KMS-11 (cell line): ENCODE measurements around the gene DPP4.

Experiments used
- H2AFZ ChIP-seq: fragments of 200-600 bp; sonication (generic); 2 replicates; pipeline ENCODE4 v1.6.1; 2016; ENCODE audit warnings: antibody characterized with exemption, mixed run types, low read depth
- H3K27ac ChIP-seq: fragments of 200-600 bp; sonication (generic); 2 replicates; pipeline ENCODE4 v1.6.1; 2016; ENCODE audit warnings: mild to moderate bottlenecking, mixed run types
- H3K27me3 ChIP-seq: fragments of 200-600 bp; sonication (generic); 2 replicates; pipeline ENCODE4 v1.6.1; 2017; ENCODE audit warnings: mild to moderate bottlenecking, low read depth, mixed run types, moderate library complexity; ENCODE audit not compliant: insufficient read depth
- H3K36me3 ChIP-seq: fragments of 200-600 bp; sonication (generic); 2 replicates; pipeline ENCODE4 v1.6.1; 2017; ENCODE audit warnings: mild to moderate bottlenecking, mixed run types; ENCODE audit not compliant: insufficient read depth
- H3K4me1 ChIP-seq: fragments of 200-600 bp; sonication (generic); 2 replicates; pipeline ENCODE4 v1.6.1; 2016; ENCODE audit warnings: mild to moderate bottlenecking, low read depth, mixed run types; ENCODE audit not compliant: poor library complexity, severe bottlenecking
- H3K4me2 ChIP-seq: fragments of 200-600 bp; sonication (generic); 2 replicates; pipeline ENCODE4 v1.7.0; 2016; ENCODE audit warnings: mild to moderate bottlenecking, mixed run types
- H3K4me3 ChIP-seq: fragments of 200-600 bp; sonication (generic); IDR thresholded peaks from 2 replicates; pipeline ENCODE4 v1.6.1; 2017; ENCODE audit warnings: low read depth, low read length, mixed read lengths; ENCODE audit not compliant: insufficient read depth
- H3K79me2 ChIP-seq: fragments of 200-600 bp; sonication (generic); 2 replicates; pipeline ENCODE4 v1.6.1; 2016; ENCODE audit warnings: low read depth, mixed run types; ENCODE audit not compliant: insufficient read depth
- H3K9ac ChIP-seq: fragments of 200-600 bp; sonication (generic); 2 replicates; pipeline ENCODE4 v1.6.1; 2016; ENCODE audit warnings: mild to moderate bottlenecking, mixed run types
- H4K20me1 ChIP-seq: fragments of 200-600 bp; sonication (generic); 2 replicates; pipeline ENCODE4 v1.6.1; 2016; ENCODE audit warnings: mild to moderate bottlenecking, mixed run types; ENCODE audit not compliant: insufficient read depth
- TF ChIP-seq, protein P1 (sequence below): fragments of 200-600 bp; sonication (generic); conservative IDR thresholded peaks from 2 replicates; pipeline ENCODE4 v1.6.1; 2017; ENCODE audit warnings: low read depth, mild to moderate bottlenecking, antibody characterized with exemption, low read length, moderate library complexity, mixed read lengths

Gene DPP4

DNA sequence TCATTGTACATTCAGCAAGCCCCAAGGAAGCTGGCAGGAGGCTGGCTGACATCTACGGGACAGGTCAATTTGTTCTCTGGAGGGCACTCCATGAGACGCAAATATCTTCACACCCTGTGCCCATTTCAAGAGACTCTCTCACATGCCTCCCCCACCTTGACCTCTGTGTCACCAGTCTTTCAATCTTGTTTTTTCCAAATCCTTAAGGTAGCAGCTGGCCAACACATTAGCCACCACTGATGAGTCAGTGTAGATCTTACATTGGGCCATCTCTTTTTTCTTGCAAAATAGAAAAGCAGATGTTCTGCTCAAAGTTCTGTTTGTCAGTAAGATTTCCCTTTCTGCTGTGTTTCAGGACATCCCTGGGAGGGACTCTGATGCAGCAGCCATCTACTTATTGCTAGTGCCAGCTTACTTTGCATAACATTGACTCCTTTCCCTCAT is 1.7 kb upstream of the DPP4 start:
- Histone ChIP-seq H3K36me3 (no peaks in the 10 kb centered on the region), H3K27ac (no peak overlapping the region), H3K4me1 (no peaks in the 10 kb centered on the region), H3K79me2 (no peaks in the 10 kb centered on the region), H3K27me3 (no peaks in the 10 kb centered on the region), H3K9ac (no peak overlapping the region), H3K4me3 (no peak overlapping the region), H3K4me2 (no peak overlapping the region), H4K20me1 (no peaks in the 10 kb centered on the region), H2AFZ (no peak overlapping the region)
- TF ChIP-seq, protein P1, sequence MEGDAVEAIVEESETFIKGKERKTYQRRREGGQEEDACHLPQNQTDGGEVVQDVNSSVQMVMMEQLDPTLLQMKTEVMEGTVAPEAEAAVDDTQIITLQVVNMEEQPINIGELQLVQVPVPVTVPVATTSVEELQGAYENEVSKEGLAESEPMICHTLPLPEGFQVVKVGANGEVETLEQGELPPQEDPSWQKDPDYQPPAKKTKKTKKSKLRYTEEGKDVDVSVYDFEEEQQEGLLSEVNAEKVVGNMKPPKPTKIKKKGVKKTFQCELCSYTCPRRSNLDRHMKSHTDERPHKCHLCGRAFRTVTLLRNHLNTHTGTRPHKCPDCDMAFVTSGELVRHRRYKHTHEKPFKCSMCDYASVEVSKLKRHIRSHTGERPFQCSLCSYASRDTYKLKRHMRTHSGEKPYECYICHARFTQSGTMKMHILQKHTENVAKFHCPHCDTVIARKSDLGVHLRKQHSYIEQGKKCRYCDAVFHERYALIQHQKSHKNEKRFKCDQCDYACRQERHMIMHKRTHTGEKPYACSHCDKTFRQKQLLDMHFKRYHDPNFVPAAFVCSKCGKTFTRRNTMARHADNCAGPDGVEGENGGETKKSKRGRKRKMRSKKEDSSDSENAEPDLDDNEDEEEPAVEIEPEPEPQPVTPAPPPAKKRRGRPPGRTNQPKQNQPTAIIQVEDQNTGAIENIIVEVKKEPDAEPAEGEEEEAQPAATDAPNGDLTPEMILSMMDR = no peak

DNA sequence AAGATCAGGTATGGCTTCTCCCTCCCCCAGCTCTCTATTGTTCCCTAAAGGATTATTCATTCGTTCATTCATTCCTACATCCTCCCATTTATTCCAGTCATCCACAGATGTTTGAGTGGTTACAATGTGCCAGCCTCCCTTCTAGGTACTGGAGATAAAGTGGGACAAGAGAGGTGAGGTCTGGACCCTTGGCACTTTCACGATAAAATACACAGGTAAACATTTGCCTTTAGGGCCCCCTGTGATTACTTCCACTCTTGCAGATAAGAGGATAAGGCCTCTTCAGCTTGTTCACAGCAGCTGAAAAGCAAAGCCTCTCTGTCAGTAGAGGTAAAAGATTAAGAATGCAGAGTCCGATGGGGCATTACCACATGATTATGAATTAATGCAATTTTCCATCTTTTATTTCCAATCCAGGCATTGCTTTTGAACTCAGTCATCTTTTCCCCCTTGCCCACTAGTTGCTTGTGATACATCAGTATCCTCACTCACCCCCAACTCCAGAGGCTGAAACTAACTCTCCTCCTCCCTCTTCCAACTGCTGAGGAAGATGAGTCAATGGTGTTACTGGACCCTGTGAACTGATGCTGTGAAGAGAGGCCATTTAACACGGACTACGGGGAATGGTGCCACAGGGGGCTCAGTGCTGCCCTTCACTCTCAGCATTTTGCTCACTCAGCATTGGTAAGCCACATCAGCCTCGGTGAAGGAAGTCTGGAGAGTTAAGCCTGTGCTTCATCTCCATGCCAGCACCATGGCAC is 1.1 kb upstream of the DPP4 start:
- no peaks in the 10 kb centered on the region for H3K4me1 ChIP-seq

DNA sequence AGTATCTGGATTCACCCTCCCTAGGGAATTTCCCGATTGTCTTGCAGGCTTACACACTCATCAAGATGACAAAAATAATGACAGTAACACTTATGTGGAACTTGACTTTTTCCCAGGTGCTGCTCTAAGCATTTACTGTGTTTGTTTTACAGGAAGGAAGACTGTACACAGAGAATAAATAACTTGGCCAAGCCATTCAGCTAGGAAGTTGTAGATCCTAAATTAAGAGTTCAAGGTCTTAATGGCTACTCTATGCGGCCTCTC is 549 bp upstream of the DPP4 start:
- Histone ChIP-seq H3K79me2 (no peaks in the 10 kb centered on the region), H4K20me1 (no peaks in the 10 kb centered on the region), H3K9ac (no peak overlapping the region), H3K36me3 (no peaks in the 10 kb centered on the region), H3K27ac (no peak overlapping the region), H3K4me2 (peak overlapping the region; percentile 48; the same call in 1 of the 2 replicates), H3K27me3 (no peaks in the 10 kb centered on the region), H3K4me1 (no peaks in the 10 kb centered on the region), H3K4me3 (no peak overlapping the region), H2AFZ (peak overlapping the region; percentile 57; the same call in 1 of the 2 replicates)
- TF ChIP-seq, protein P1 = no peak

More for the DNA sequence above, 1.1 kb upstream of the DPP4 start:
- Histone ChIP-seq H3K9ac (no peak overlapping the region), H3K4me3 (no peak overlapping the region), H3K27ac (no peak overlapping the region), H2AFZ (no peak overlapping the region), H4K20me1 (no peaks in the 10 kb centered on the region), H3K79me2 (no peaks in the 10 kb centered on the region), H3K36me3 (no peaks in the 10 kb centered on the region), H3K27me3 (no peaks in the 10 kb centered on the region), H3K4me2 (no peak overlapping the region)
- TF ChIP-seq, protein P1 = no peak

DNA sequence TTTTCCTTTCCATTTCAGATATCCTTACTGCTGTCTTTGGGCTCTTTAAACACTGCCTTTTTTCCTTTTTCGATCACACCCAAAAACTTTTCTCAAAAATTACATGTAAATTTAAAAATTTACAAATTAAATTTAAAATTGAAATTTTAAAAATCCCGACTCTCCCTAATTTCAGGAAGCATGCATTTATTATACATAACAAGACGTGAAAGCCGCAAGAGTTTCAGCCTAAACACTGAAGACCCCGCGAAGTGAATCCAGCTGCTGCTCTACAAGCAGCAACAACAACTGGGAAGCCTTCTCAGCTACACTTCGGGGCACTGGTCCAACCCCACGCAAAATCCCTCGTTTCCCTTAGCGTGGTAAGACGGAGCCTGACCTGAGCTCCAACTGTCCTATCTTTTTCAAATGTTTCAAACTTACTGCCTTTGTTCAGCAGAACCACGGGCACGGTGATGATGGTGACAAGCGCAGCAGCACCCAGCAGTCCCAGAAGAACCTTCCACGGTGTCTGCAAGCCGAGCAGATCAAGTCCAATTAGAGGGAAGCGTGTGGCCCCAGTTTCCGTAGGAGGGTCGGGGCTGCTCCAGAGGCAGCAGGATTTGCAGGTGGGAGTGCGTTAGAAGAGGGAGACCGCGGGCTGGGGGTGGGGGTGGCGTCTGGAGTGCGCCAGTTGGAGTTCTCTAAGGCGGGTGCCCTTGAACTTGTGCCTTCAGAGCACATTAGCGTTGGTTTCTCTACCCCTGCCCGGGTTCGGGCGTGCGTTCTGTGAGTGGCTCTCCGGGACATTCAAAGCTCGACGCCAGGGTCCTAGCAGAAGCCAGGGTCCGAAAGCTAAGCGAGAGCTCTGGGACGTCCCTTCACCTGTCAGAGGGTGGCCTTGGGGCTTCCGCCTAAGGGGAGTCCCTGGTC is 783 bp downstream of the DPP4 start:
- Histone ChIP-seq H3K4me1 (no peaks in the 10 kb centered on the region), H3K27ac (no peak overlapping the region), H3K4me3 (no peak overlapping the region), H3K79me2 (no peaks in the 10 kb centered on the region), H3K36me3 (no peaks in the 10 kb centered on the region), H3K9ac (no peak overlapping the region), H3K27me3 (no peaks in the 10 kb centered on the region), H2AFZ (peak overlapping the region; percentile 57; the same call in 1 of the 2 replicates), H3K4me2 (peak overlapping the region; percentile 48; the same call in 1 of the 2 replicates), H4K20me1 (no peaks in the 10 kb centered on the region)
- TF ChIP-seq, protein P1 = no peak
